ENCODE measurements around the gene MRPL57. TPM values are rescaled to one million over a fixed set of nuclear protein-coding genes. Genes with fewer than 3 reads are reported as not detected.

The MRPL57 gene
- total and polyA plus RNA-seq, 3 donors from 2014 or later = 18.9 to 41.2 (median 36.8) TPM

- no peaks in the 10 kb centered on the region for H3K27me3 ChIP-seq
- H3K4me3 ChIP-seq = no peak overlapping the region
- no peak overlapping the region for H3K27ac ChIP-seq
- intact Hi-C loops (cut with DNase I; ENCODE audit: low total_unique reads) = loop anchor here (10.0 kb wide), 1 partner anchor 193 kb away; no protein-coding TSS in a partner anchor
- H3K4me1 ChIP-seq = peaks cover 14% of the 10 kb centered on the region
- DNase-seq = no peak
- H3K9me3 ChIP-seq = no peaks in the 10 kb centered on the region
- no peaks in the 10 kb centered on the region for H3K36me3 ChIP-seq (ENCODE audit: low read depth, missing control alignments)
- TF ChIP-seq POLR2A (IDR thresholded peaks at IDR 0.05) = no peak
- TF ChIP-seq CTCF (IDR thresholded peaks at IDR 0.05) = no peak
- WGBS, 2 donors = 84 to 90% methylated on average over 5 of the region's 5 CpGs
Measured at GRCh38 chr13:21137696-21138095, 38.8 kb upstream of the MRPL57 start.

- DNase-seq = no peak
- Histone ChIP-seq H3K36me3 (ENCODE audit: low read depth, missing control alignments) (no peaks in the 10 kb centered on the region), H3K4me1 (peaks cover 18% of the 10 kb centered on the region), H3K9me3 (no peaks in the 10 kb centered on the region), H3K27me3 (no peaks in the 10 kb centered on the region), H3K4me3 (no peak overlapping the region), H3K27ac (no peak overlapping the region)
- 72 to 78% methylated on average over 1 of the region's 1 CpG for WGBS, 2 donors
- intact Hi-C loops (cut with DNase I; ENCODE audit: low total_unique reads) = loop anchor here (10.0 kb wide), 1 partner anchor 194 kb away; no protein-coding TSS in a partner anchor
- TF ChIP-seq CTCF (IDR thresholded peaks at IDR 0.05) = no peak
- TF ChIP-seq POLR2A (IDR thresholded peaks at IDR 0.05) = no peak
Measured at GRCh38 chr13:21138561-21138960, 37.9 kb upstream of the MRPL57 start.

DNA sequence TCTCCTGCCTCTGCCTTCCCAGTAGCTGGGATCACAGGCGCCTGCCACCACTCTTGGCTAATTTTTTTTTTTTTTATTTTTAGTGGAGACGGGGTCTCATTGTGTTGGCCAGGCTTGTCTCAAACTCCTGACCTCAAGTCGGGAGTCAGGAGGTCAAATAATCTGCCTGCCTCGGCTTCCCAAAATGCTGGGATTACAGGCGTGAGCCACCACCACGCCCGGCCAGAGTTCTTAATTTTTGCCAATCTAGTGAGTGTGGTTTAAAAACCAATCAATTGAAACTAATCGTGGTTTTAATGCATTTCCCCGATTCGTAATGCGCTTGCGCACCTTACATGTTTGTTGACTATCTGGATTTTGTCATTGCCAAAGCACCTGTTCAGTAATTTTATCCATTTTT is 37.1 kb upstream of the MRPL57 start:
- H3K36me3 ChIP-seq (ENCODE audit: low read depth, missing control alignments) = no peaks in the 10 kb centered on the region
- 80 to 87% methylated on average over 12 of the region's 12 CpGs for WGBS, 2 donors
- H3K27me3 ChIP-seq = no peaks in the 10 kb centered on the region
- no peak for DNase-seq
- peaks cover 18% of the 10 kb centered on the region for H3K4me1 ChIP-seq
- peak overlapping the region; percentile 73 to 97 for H3K4me3 ChIP-seq
- no peaks in the 10 kb centered on the region for H3K9me3 ChIP-seq
- intact Hi-C loops (cut with DNase I; ENCODE audit: low total_unique reads) = loop anchor here (10.0 kb wide), 1 partner anchor 195 kb away; no protein-coding TSS in a partner anchor
- H3K27ac ChIP-seq = peak overlapping the region in 1 of 2 donors; percentile 86
- TF ChIP-seq POLR2A (IDR thresholded peaks at IDR 0.05) = no peak

GRCh38 chr13:21142766-21143165 is 33.7 kb upstream of the MRPL57 start:
- H3K27ac ChIP-seq = no peak overlapping the region
- no peak for TF ChIP-seq POLR2A (IDR thresholded peaks at IDR 0.05)
- TF ChIP-seq CTCF (IDR thresholded peaks at IDR 0.05) = no peak
- peaks cover 18% of the 10 kb centered on the region for H3K4me1 ChIP-seq
- intact Hi-C loops (cut with DNase I; ENCODE audit: low total_unique reads) = no loop called here
- no peaks in the 10 kb centered on the region for H3K27me3 ChIP-seq
- no peaks in the 10 kb centered on the region for H3K9me3 ChIP-seq
- H3K4me3 ChIP-seq = no peak overlapping the region
- WGBS, 2 donors = 83 to 88% methylated on average over 3 of the region's 3 CpGs
- no peak for DNase-seq
- H3K36me3 ChIP-seq (ENCODE audit: low read depth, missing control alignments) = no peaks in the 10 kb centered on the region

GRCh38 chr13:21147827-21148226 is 28.6 kb upstream of the MRPL57 start:
- no peak overlapping the region for H3K4me3 ChIP-seq
- H3K27ac ChIP-seq = no peak overlapping the region
- peaks cover 3% of the 10 kb centered on the region for H3K4me1 ChIP-seq
- H3K36me3 ChIP-seq (ENCODE audit: low read depth, missing control alignments) = no peaks in the 10 kb centered on the region
- TF ChIP-seq POLR2A (IDR thresholded peaks at IDR 0.05) (no peak), CTCF (IDR thresholded peaks at IDR 0.05) (no peak)
- intact Hi-C loops (cut with DNase I; ENCODE audit: low total_unique reads) = no loop called here
- no peaks in the 10 kb centered on the region for H3K9me3 ChIP-seq
- no peaks in the 10 kb centered on the region for H3K27me3 ChIP-seq
- 67 to 71% methylated on average over 3 to 4 of the region's 4 CpGs for WGBS, 2 donors
- DNase-seq = no peak
